T1000 (cell line): ENCODE results near the gene POP7.
"Not testable (repeated sequence)": the region's sequence is repeated elsewhere in the genome, so short reads cannot be mapped to it uniquely, and the experiment has no call there.

Source experiments
- DNase-seq: peaks from one replicate; lab custom pipeline; 2025; ENCODE audit warnings: mixed read lengths; lab: John Stamatoyannopoulos, UW

POP7 gene

DNA sequence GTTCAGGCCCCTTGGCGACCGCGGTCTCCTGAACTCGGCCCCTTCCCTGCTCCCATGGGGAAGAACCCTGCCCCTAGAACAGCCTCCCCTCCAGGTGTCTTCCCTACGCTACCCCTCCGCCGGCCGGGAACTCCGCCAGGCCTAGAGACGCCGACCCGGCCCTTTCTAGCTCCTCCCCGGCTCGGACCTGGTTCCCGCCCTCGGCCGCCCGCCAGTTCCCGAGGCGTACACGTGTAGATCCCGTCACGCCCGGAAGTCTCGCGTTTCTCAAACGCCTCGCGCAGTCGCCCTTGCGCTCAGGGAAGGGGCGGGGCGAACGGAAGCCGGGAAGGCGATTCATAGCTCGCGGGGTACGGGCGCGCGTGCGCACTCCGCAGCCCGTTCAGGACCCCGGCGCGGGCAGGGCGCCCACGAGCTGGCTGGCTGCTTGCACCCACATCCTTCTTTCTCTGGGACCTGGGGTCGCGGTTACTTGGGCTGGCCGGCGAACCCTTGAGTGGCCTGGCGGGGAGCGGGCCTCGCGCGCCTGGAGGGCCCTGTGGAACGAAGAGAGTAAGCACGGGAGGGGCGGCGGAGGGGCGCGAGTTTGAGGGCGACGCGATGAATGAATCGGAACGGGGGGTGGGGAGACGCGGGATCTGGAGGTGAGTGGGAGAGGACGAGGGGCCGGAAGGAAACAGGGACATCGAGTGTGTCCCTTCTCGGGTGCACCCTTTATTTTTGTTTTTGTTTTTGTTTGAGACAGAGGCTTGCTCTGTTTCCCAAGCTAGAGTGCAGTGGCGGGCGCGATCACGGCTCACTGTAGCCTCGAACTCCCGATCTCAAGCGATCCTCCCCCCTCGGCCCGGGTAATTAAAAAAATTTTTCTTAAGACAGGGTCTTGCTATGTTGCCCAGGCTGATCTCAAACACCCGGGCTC, at the start of gene POP7:
POP7 (plus strand) TSS at position 369 of the 919 bp plus-strand sequence. CDS start 710 bp downstream, outside the sequence.
- DNase-seq = peak; percentile 90

GRCh38 chr7:100662194-100662776, 43.6 kb upstream of the POP7 start:
- not testable (repeated sequence) for DNase-seq

- no peak for DNase-seq
These were observed 40.7 kb upstream of the POP7 start for GRCh38 chr7:100665168-100665726.

DNA sequence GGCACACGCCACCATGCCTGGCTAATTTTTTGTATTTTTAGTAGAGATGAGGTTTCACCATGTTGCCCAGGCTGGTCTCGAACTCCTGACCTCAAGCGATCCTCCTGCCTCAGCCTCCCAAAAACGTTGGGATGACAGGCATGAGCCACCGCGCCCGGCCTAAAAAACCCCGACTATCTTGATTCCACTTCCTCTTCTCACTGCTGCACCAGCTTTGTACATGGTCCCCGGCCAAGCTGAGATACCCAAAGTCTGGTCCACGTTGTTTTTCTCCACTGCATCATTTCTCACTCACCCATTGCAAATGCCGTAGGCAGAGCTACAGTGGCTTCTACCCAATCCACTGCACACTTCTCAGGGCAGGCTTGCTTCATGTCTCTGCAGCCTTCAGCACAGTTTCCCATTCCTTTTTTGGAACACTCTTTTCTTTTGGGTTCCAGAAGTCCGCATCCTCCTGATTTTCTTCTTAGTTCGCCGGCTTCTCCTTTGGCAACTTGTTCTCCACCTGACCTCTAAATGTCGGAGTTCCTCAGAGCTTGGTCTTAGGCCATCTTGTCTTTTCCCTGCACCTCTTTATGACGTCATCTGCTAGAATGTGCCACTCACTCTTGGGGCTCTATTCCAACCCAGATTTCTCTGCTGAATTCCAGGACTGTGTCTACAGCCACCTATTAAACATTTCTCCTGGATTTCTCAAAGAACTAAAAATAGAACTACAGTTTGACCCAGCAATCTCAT, 38.4 kb upstream of the POP7 start:
- no peak for DNase-seq

DNA sequence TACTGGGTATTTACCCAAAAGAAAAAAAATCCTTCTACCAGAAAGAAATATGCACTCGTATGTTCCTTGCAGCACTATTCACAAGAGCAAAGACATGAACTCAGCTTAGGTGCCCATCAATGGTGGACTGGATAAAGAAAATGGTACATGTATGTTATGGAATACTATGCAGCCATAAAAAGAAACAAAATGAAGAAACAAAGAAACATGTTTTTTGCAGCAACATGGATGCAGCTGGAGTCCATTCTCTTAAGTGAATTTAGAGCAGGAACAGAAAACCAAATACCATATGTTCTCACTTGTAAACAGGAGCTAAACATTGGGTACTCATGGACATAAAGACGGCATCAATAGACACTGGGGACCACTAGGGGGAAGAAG, 37.9 kb upstream of the POP7 start:
- DNase-seq = no peak

GRCh38 chr7:100669106-100669505, 36.8 kb upstream of the POP7 start:
- not testable (repeated sequence) for DNase-seq

- no peak for DNase-seq
These were observed 35.8 kb upstream of the POP7 start for GRCh38 chr7:100670074-100670473.

- no peak for DNase-seq
These were observed 34.3 kb upstream of the POP7 start for GRCh38 chr7:100671353-100672327.

GRCh38 chr7:100673302-100673941, 32.5 kb upstream of the POP7 start, which contains the start of gene GNB2:
Gene GNB2 (plus strand): TSS chr7:100673740. CDS start chr7:100676266, 2,526 bp downstream.
- peak; percentile 92 for DNase-seq

- no peak for DNase-seq
These were observed 31.9 kb upstream of the POP7 start for GRCh38 chr7:100673942-100674410.

GRCh38 chr7:100674411-100675104, 31.4 kb upstream of the POP7 start:
- no peak for DNase-seq

DNA sequence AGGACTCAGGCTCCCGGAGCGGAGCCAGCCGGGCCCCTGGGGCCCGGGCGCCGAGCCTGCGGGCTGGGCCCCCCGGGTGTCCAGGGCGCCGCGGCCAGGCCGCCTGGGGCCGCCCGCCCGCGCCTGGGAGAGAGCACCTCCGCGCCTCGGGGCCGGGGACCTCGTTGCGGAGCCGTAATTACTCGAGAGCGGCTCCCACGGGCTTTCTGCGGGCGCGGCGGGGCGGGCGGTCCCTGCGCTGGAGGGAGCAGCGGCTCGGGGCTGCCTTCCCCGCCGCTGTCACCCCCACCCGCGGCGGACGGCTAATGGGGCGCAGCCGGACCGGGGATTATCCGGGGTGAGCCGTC, 30.8 kb upstream of the POP7 start:
- no peak for DNase-seq

DNA sequence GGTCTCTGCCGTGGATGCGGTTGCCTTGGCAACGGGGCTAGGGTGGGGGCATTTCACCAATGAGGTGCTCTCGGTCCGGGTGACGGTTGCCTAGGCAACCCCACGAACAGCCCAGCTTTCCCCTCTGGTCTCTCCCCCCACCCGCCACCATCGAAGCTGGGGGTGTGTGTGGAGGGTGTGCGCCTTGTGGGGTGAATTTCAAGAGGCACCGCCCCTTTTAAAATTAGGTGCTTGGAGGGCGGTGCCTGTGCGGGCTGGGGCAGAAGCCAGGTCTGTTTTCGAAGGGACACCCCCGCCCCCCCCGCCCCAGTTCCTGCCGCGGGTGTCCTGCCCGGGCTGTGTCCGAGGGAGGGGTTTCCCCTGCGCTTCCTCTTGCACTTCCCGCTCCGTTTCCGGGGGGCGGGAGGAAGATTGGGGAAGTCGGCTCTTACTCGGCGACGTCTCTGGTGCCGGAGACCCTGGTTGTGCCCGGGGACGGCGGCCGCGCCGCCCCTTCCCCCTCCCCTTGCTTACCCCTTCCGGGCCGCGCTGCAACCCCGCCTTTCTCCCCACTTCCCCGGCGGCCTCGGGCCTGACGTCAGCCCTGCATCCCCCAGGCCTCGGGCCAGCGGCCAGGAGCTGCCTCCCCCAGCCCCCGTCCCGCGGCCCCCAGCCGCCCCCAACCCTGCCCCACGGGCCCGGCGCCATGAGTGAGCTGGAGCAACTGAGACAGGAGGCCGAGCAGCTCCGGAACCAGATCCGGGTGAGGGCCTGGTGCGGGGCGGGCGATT, 30.2 kb upstream of the POP7 start:
- peak; percentile 44 for DNase-seq

GRCh38 chr7:100676501-100677306, 29.2 kb upstream of the POP7 start:
- no peak for DNase-seq

GRCh38 chr7:100677308-100678267, 28.3 kb upstream of the POP7 start:
- no peak for DNase-seq

DNA sequence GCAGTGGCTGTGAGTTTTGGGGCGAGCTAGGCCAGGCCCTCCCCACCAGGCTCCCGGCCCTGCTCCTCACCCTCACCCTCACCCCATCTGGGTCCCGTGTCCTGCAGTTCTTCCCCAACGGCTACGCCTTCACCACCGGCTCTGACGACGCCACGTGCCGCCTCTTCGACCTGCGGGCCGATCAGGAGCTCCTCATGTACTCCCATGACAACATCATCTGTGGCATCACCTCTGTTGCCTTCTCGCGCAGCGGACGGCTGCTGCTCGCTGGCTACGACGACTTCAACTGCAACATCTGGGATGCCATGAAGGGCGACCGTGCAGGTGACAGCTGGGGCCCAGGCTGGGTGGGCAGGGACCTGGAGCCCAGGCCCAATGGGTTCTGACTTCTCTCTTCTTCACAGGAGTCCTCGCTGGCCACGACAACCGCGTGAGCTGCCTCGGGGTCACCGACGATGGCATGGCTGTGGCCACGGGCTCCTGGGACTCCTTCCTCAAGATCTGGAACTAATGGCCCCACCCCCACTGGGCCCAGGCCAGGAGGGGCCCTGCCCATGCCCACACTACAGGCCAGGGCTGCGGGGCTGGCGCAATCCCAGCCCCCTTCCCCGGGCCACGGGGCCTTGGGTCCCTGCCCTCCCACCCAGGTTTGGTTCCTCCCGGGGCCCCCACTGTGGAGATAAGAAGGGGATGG, 27.5 kb upstream of the POP7 start:
- no peak for DNase-seq
